ENCODE data around the gene FFAR2.

Gene FFAR2

DNA sequence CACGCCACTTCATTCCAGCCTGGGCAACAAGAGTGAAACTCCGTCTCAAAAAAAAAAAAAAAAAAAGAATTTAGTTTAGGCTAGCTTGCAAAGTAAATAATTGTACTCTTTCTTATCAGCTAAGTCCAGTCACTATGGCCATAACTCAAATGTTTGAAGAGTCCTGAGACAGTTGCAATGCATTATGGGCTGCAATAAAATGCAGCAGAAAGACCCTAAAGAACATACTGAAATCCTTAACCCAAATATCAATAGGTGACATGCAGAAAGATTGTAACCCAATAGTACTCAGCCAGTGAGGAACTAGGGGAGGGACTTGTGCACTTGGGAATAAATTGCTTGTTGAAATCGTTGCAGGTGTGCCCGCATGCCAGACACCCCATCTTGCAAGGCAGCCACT lies 20.9 kb upstream of the FFAR2 start:
- DNase-seq = no peak

DNA sequence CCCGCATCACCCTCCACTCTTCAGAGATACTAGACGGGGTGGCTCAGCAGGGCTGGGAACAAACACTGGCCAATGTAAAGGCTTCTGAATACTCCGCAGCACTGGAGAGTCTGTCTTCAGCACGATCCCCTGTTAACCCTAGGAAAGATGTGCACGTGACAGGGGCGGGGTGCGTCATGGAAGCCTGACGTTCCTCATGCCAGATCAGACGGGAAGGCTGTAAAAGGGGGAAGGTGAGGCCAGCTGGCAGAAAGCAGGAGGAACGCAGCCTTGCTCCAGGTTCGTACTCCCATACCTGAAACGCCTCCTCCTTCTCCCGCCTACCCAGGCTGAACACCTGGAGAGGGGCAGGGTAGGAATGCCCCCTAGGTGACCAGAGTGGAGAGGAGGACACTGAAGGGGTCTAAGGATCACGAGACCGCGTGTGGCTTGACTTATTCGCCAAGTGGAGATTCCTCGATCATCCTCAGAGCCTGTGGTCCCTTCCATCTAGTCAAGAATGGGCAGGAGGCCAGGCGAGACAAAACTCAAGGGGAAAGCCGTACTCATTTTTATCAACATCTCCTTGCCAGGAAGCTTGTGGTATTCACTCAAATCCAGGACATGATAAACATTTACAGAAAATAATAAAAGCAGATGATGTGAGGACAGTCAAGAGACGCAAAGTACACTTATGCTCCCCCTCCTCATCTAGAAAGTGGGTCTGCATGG lies 18.2 kb upstream of the FFAR2 start:
- DNase-seq = no peak

DNA sequence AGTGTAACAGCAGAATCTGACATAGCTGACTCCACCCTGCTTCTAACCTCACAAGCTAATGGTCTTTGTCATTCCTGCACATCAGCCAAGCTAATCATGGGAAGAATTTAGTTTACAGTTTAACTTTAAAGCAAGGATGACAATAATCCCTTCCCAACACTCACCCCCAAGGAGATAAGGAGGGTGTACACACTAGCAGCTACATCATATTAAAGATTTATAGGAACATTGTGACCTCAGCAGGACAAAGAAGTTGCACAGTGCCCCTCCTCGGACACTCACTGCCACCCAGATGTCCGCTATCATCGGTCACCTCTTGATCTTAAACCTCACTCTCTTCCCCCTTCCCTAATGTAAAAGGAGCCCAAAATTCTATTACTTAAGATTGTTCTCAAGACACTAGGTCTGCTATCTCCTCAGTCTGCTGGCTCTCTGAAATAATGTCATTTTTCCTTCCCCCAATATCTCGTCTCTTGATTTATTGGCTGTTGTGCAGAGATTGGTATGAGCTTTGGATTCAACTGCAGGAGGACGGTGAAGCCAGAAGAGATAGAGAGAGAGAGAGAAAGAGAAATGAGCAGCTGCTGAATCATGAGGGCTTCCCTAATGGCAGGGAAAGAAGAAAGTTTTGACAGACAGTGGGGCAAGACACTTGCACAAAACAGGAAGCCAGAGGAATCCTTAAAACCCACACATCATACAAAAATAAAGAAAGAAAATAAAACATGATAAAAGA lies 17.5 kb upstream of the FFAR2 start:
- DNase-seq = no peak

DNA sequence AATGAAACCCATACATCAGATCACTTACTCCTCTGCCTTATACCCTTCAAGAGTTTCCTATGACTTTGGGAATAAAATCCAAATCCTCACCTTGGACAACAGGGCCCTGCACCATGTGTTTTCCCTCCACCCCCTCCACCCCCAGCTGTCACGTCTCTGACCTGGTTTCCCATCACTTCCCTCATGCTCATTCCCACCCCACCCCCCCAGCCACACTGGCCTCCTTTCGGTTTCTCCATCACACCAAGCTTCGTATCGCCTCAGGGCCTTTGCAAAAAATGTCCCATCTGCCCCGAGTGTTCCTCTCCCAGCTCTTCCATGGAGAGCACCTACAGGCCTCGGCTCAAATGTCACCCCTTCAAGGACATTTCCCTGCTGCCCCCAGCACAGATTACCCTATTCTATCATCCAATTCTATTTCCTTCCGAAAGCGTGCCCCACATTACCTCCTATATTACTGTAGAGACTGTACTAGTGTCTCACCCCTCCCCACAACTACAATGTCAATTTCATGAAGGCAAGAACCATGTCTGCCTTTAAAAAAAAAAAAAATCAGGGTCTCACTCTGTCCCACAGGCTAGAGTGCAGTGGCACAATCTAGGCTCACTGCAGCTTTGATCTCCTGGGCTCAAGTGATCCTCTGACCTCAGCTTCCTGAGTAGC lies 16.8 kb upstream of the FFAR2 start:
- no peak for DNase-seq

DNA sequence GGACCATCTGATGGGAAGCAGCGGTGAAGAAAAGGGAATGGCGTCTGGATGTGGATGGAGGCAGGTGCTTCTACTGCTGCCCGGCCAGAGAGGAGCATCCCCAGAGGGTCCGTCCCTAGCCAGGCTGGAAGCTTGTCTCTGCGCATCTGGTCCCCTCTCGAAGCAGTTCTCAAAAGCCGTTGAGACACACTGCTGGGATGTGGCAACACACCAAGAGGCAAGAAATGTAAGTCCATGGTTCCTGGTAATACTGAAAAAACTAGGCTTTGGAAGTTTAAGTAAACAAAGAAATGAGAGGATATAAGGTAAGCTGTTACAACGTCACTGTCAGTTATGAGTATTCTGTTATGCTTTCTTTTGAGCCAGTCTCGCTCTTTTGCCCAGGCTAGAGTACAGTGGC lies 15.1 kb upstream of the FFAR2 start:
- DNase-seq = no peak

DNA sequence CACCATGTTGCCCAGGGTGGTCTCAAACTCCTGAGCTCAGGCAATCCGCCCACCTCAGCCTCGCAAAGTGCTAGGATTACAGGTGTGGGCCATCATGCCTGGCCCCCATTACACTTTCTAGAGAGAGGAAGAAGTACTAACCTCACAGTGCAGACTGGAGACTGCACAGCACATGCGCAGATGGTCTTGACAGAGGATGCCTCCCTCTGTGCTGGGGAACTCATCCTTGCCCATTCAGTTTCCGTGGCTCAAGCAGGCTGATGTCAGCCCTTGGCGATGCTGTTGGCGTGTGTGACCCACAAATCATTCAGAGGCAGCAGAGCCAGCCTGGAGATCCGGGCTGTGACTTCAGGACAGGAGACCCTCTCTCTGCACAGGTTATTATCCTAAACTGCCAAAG lies 14.6 kb upstream of the FFAR2 start:
- DNase-seq = no peak

DNA sequence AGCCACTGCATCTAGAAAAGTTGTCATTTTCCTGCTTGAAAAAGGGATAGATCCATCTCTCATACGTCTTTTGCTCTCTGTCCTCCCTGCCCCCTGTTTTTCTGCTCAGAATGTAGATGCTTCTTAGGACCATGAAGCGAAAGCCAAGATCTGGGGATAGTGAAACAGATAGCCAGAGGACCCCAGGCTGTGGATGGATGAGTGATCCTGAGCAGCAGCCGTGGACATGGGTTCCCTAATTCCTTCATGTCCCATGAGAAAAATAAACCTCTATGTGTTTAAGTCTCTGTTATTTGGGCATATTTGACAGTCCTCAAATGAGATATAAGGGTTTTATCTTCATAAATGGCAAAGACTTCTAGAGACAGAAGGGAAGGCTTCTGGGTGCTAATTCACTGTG lies 12.2 kb upstream of the FFAR2 start:
- DNase-seq = no peak

DNA sequence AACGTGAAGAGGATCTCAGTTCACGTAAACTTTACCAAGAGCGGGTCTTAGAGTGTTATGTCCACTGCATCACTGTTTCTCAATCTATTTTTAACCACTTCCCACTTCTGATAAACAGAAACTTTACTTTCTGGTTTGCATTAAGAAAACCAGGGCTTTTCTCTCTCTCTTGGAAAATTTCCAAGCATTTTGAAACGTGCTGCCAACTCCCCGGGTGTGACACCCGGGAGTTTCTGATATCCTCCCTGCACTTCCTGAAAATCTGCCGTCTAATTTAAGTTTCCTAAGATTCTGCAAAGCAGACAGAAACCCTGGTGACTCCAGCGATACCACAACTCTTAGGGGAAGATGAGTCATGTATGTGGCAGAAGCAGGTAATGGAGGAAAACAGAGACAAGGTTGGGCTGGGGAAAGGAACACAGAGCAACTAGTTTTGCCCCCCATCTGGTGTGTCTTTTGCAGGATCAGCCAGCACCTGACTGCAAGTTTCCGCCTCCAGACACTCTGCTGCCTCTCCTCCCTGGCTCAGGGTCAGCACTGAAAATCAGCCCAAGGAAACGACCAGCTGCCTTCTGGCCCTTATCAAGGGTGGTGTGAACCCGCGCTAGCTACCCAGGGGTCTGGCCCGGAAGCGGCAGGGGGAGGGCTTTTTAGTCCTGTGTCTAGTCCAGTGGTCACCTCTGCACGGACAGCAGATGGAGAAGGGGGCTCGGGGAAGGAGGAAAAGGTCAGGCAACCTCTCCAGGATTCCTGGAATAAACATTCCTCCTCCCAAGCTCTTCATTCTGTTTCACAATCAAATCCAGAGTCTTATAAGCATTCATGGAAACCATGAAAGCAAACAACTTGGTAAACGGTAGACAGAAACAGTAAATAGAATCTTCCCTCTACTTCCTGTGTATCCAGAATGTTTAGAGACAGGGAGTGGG lies 11.3 kb upstream of the FFAR2 start:
- no peak for DNase-seq

DNA sequence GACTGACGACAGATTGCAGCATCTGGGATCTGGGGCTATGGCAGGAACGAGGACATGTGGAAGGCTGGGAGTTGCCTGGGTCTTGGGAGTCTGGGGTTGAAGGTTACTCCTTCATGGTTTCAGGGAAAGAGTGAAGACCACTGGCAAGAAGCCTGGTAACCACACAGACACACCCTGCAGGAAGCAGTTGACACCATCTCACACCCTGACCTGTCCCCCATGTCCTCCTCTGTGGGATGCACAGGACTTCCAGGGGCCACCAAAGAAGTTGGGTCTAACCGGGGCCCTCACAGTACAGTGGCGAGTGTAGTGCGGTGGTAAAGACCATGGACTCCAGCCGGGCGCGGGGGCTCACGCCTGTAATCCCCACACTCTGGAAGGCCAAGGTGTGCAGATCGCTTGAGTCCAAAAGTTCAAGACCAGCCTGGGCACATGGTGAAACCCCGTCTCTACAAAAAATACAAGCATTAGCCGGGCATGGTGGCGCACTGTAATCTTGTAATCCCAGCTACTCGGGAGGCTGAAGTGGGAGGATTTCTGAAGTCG lies 10.6 kb upstream of the FFAR2 start:
- no peak for DNase-seq

DNA sequence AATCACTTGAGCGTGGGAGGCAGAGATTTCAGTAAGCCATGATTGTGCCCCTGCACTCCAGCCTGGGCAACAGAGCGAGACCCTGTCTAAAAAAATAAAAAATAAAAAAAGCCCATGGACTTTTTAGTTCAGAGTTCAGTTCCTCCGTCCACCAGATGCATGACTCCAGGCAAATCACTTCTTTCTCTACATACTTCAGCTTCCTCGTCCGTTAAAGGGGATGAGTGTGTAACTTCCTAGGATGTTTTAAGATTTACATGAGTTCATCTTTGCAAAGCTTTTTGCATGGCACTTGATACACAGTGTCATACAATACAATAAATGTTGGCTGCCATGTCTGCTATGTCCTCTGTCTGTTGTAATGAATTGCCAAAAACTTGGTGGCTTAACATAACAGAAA lies 10.0 kb upstream of the FFAR2 start:
- no peak for DNase-seq

DNA sequence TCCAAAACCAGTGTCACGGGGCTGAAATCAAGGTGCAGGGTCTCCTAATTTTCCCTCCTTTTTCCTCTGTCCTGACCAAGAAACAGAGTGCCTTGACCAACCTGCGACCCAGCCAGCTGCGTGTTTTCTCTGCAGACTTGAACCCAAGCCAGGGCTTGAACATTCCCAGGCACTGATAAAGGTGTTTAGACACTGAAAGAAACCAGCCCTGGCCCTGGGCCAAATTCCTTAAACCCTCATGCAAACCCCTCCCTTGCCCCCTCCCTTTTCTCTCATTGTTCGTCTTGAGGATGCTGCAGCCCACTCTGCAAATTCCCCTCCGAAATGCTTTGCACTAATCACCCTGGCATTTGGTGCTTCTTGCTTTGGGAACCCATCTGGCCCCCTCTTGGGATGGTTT lies 9.5 kb upstream of the FFAR2 start:
- DNase-seq = no peak

DNA sequence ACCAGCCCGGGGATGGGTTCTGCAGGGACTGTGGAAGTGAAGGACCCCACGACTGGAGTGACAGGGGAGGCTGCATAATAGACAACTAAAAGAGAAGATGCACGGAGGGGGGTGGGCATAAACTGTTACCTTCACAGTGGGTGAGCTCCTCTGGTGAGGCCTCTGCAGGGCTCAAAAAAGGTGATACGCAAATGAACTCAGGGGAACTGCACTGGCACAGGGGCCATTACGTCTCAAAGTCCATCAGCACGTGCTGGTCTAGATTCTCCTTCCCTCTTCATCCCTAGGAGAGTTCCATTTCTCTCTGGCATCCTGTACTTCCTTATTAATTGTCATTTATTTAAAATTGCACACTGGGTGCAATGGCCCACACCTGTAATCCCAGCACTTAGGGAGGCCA lies 8.1 kb upstream of the FFAR2 start:
- no peak for DNase-seq

DNA sequence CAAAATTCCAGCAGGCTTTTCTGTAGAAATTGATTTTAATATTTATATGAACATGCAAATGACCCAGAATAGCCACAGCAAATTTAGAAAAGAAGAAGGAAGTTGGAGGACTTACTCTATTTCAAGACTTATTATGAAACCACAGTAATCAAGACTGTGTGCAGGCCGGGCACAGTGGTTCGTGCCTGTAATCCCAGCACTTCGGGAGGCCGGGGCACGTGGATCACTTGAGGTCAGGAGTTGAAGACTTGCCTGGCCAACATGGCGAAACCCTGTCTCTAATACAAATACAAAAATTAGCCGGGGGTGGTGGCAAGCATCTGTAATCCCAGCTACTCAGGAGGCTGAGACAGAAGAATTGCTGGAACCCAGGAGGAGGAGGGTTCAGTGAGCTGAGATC lies 6.0 kb upstream of the FFAR2 start:
- no peak for DNase-seq

DNA sequence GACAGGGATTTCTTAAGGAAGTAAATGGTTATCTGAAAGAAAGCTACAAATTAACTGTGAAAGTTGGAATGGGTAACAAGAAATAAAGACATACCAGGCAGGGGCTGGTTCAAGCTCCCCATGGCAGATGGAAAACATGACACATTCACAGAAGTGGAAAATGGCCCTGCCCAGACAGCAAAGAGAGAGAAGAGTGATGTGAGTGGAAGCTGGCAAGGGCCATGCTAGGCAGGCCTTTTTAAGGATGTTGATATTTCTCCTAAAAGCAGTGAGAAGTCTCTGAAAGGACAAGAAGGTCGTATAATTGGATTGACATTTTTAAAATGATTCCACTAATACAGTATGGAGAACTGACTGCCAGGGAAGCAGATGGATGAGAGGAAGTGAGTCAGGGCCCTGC lies 3.3 kb upstream of the FFAR2 start:
- DNase-seq = no peak

DNA sequence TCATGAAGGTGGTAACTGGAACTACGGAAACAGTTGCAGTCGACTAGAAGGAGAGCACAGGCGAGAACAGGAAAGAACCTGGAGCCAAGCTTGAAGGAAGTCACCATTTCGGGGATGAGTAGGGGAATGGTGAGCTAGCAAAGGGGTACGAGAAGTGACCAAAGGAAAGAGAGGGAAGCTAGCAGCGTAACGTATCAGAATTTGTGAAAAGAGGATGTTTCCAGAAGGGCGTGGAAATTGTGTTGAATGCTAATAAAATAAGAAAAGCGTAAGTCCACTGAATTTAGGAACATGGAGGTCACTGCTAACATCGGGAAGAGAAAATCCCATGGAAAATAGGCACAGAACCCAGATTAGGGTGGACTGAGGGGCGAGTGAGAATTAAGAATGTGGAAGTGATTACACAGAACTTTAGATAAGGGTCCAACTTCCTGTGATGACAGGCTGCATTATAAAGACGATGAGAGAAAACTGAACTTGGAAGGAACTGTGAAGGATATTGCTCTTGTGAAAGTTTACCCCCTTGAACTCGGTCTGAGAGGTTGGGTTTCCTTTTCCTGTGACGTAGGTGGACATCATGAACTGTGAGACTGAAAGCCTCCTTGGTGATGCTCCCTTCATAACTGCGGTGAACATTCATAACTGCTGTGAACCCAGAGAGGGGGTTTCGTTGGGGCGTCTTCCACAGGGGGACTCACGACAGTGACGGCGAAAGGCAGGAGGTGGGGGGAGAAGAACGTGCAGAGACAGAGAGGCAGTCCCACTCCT lies 2.0 kb upstream of the FFAR2 start:
- DNase-seq = no peak

DNA sequence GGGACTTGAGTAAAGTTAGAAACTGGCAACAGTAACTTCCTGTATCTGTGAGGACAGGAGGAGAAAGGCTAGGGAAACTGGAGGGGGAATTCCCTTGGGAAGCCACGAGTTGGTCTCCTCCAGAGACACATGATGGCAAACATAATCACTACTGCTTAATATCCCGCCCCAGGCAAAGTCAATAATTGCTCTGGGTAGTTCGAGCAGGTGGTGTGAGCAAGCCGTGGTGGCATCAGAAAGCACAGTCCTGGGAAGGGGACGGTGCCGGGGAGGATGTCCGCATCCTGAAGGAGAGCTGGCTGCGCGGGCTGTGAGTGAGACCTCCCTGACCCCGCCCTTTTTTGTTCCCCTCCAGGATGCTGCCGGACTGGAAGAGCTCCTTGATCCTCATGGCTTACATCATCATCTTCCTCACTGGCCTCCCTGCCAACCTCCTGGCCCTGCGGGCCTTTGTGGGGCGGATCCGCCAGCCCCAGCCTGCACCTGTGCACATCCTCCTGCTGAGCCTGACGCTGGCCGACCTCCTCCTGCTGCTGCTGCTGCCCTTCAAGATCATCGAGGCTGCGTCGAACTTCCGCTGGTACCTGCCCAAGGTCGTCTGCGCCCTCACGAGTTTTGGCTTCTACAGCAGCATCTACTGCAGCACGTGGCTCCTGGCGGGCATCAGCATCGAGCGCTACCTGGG lies 1.4 kb downstream of the FFAR2 start:
- no peak for DNase-seq

DNA sequence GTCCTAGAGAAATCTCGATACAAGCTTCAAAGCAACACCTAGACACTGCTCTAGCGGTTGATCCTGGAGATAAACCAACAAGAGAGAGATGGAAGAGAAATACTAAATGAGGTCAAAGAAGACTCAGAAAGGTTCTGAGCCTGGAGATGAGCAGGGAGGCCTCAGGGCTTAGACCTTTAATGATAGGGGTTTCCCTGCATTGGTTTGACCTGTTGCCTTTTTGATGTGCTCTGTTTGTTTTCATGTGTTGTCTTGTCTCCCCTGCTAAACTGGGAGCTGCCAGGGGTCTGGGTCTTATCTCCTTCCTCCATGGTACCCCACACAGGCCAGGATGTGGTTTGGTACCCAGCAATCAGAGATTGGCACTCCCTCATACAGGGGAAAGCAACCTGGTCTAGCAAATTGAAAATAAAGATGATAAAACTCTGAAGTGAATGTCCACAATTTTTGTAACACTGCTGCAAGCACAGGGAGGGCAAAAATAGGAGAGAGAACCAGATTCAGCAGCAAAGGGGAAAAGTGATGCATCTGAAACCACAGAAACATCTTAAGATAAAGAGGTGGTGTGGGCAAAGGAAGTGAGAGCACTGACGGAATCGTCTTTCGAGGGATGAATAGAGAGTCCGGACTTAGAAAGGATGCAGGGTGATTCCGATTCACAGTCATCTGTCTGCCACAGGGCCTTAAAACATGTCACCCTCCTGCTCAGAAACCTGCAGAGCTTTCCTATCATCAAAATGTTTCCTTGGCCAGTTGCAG lies 3.5 kb downstream of the FFAR2 start:
- no peak for DNase-seq

DNA sequence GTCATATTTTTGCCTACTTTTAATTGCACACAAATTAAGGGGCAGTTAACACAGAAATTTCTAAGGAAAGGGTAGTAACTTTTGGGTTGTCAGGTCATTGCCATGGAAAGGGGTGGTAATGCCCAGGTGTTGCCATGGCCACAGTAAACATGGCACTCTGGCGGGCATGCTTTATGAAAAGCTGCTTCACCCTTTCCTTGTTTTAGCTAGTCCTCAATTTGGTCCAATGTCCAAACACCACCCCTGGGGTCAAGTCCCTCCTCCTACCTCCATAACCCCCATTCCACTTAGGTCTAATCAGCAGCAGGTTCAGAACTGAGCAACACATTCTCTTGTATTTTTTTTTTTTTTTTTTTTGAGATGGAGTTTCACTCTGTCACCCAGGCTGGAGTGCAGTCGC lies 6.6 kb downstream of the FFAR2 start:
- no peak for DNase-seq

DNA sequence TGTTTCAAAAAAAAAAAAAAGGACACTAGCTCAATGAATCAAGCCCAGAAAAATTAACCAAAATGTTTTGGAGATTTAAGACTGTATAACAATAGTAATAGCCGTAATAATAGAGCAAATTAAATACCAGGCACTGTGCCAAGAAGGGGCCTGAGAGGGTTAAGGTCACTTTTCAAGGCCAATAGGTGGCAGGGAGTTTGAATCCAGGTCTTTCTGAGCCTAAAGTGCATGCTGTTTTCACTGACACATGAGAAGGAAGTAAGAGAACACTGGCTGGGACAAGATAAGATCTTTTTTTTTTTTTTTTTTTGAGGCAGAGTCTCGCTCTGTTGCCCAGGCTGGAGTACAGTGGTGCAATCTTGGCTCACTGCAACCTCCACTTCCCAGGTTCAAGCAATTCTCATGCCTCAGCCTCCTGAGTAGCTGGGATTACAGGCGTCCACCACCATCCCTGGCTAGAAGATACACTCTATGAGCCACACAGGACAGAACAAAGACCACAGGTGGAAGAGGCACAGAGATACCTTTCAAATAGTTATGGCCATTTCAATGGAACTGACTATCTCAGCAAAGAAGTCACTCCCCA lies 7.7 kb downstream of the FFAR2 start:
- no peak for DNase-seq

DNA sequence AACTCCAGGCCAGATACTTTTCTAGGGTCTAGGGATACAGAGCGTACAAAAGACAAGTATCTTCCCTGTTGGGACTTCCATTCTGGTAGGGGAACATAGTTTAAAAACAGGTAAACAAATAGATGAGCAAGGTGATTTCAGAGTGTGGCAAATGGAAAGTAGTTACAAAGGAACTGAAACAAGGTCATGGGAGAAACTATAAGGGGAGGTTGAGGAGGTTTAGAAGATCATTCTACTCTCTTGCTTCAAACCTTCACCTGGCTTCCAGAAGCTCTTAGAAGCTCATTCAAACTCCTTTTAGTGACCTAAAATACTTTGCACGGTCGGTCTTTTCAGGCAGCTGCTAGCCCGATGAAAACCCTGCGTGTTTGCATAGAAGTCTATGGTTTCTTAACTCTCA lies 9.1 kb downstream of the FFAR2 start:
- DNase-seq = no peak

Measured in activated naive CD4-positive, alpha-beta T cell (primary cell).